Thyroid gland (tissue), 4 donors: ENCODE results near the gene TAS1R3.

Experiments
- POLR2A ChIP-seq, 2 donors: fragments of 450-650 bp; IDR thresholded peaks; one replicate each; pipeline ENCODE4 v1.6.1; 2017; ENCODE audit warnings: antibody characterized with exemption in 2 of 2, mild to moderate bottlenecking in 2 of 2, moderate library complexity in 1 of 2
- TF ChIP-seq, protein P1 (sequence below), 6 experiments: fragments of 200-600 bp in 3 of 6; fragments of 450-650 bp in 3 of 6; sonication (generic) in 3 of 6; IDR thresholded peaks; one replicate each; pipeline ENCODE4 v1.5.1; 2016 to 2019; ENCODE audit warnings: antibody characterized with exemption in 6 of 6, mild to moderate bottlenecking in 2 of 6, inconsistent platforms in 1 of 6, moderate library complexity in 1 of 6

DNA sequence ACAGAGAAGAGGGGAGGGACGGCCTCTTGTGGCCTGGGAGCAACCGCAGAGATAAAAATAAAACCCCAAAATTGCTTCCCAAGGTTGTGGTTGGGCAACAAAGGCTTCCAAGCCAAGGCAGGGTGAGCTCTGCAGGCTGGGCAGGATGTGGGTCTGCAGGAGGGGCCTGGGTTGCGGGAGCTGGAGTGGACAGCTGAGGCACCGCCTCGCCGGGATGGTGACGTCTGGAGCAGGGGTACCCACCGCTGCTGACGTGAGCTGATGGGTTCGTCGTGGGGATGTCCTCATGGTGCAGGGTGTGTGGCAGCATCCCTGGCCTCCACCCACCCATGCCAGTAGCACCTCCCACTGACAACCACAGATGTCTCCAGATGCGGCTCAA, 40.3 kb downstream of the TAS1R3 start:
- TF ChIP-seq POLR2A (IDR thresholded peaks at IDR 0.05): no peak
- TF ChIP-seq, protein P1, sequence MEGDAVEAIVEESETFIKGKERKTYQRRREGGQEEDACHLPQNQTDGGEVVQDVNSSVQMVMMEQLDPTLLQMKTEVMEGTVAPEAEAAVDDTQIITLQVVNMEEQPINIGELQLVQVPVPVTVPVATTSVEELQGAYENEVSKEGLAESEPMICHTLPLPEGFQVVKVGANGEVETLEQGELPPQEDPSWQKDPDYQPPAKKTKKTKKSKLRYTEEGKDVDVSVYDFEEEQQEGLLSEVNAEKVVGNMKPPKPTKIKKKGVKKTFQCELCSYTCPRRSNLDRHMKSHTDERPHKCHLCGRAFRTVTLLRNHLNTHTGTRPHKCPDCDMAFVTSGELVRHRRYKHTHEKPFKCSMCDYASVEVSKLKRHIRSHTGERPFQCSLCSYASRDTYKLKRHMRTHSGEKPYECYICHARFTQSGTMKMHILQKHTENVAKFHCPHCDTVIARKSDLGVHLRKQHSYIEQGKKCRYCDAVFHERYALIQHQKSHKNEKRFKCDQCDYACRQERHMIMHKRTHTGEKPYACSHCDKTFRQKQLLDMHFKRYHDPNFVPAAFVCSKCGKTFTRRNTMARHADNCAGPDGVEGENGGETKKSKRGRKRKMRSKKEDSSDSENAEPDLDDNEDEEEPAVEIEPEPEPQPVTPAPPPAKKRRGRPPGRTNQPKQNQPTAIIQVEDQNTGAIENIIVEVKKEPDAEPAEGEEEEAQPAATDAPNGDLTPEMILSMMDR (IDR thresholded peaks at IDR 0.05): no peak
